Measurements from ENCODE around the gene AKT1S1. TPM values are rescaled to one million over a fixed set of nuclear protein-coding genes. Genes with fewer than 3 reads are reported as not detected.

Gene AKT1S1
- total RNA-seq, 1 donor from 2014 or later: 116 TPM

DNA sequence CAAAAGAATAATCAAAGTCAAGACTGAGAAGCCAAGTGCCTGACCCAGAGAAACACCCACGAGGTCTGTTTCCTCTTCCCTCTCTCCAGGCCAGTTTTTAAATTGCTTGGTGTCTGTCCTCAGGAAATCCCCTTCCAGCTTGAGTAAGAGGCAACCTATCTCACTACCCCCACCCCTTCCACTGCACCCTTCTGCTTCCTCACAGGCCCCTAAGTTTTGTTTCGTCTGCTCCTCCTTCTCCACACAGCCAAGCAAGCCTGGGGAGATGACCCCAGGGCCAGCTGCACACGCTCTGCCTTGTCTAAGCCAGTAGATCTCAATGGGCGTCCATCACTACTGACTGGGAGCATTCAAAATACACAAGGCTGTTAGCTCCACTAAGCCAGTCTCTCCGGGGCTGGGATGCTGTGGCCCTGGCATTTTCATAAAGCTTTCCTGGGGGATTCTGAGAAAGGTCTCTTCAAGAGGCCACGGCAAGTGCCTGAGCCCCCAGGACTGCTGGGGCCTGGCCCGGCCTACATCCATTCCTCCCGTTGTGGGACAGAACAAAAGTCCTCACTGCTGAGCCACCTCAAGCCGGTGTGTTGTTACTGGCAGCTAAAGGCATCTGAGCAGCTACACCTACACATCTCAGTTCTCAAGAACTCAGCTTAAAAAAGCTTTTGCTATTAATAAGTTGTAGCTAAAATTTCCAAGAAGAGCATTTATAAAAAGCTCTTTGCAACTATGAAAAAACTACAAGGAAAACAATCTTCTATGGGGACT, 34.4 kb upstream of the AKT1S1 start:
- Histone ChIP-seq H3K4me3 (ENCODE audit: insufficient read depth, low read depth, low read length) (no peak overlapping the region), H2AFZ (ENCODE audit: low read depth, low read length) (no peak overlapping the region), H3K27me3 (ENCODE audit: insufficient read depth, low read length) (no peaks in the 10 kb centered on the region), H3K27ac (ENCODE audit: low read depth, low read length) (no peak overlapping the region), H3K79me2 (ENCODE audit: insufficient read depth, low read length) (peaks cover 56% of the 10 kb centered on the region), H4K20me1 (ENCODE audit: insufficient read depth, low read length) (peaks cover 75% of the 10 kb centered on the region), H3K9me3 (ENCODE audit: insufficient read depth, low read depth, low read length) (no peaks in the 10 kb centered on the region), H3K4me2 (ENCODE audit: low read length) (peak overlapping the region; percentile 11), H3K9ac (ENCODE audit: low read length) (peak overlapping the region; percentile 10), H3K4me1 (ENCODE audit: insufficient read depth, low read length) (no peaks in the 10 kb centered on the region), H3K36me3 (ENCODE audit: insufficient read depth, low read length) (peaks cover 14% of the 10 kb centered on the region)
- Mint-ChIP-seq H3K36me3 (ENCODE audit: low read depth, unreplicated experiment) (peaks cover 33% of the 10 kb centered on the region), H3K4me3 (ENCODE audit: unreplicated experiment) (no peak overlapping the region), H3K27me3 (ENCODE audit: low read depth, unreplicated experiment) (no peaks in the 10 kb centered on the region), H3K4me1 (ENCODE audit: low read depth, unreplicated experiment) (peaks cover 10% of the 10 kb centered on the region), H3K27ac (ENCODE audit: unreplicated experiment) (peak overlapping the region; percentile 3), H3K9me3 (ENCODE audit: unreplicated experiment) (no peaks in the 10 kb centered on the region)
- DNase-seq (ENCODE audit: low read depth) (no peak), FAIRE-seq (no peak)
- no peak for TF ChIP-seq EZH2 (IDR thresholded peaks at IDR 0.05; ENCODE audit: insufficient read depth, low read length)
- TF ChIP-seq, protein P1, sequence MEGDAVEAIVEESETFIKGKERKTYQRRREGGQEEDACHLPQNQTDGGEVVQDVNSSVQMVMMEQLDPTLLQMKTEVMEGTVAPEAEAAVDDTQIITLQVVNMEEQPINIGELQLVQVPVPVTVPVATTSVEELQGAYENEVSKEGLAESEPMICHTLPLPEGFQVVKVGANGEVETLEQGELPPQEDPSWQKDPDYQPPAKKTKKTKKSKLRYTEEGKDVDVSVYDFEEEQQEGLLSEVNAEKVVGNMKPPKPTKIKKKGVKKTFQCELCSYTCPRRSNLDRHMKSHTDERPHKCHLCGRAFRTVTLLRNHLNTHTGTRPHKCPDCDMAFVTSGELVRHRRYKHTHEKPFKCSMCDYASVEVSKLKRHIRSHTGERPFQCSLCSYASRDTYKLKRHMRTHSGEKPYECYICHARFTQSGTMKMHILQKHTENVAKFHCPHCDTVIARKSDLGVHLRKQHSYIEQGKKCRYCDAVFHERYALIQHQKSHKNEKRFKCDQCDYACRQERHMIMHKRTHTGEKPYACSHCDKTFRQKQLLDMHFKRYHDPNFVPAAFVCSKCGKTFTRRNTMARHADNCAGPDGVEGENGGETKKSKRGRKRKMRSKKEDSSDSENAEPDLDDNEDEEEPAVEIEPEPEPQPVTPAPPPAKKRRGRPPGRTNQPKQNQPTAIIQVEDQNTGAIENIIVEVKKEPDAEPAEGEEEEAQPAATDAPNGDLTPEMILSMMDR (IDR thresholded peaks at IDR 0.05; ENCODE audit: insufficient read depth, low read depth, low read length): no peak

- Histone ChIP-seq H3K4me3 (ENCODE audit: insufficient read depth, low read depth, low read length) (no peak overlapping the region), H3K27me3 (ENCODE audit: insufficient read depth, low read length) (no peaks in the 10 kb centered on the region), H3K9ac (ENCODE audit: low read length) (no peak overlapping the region), H3K27ac (ENCODE audit: low read depth, low read length) (no peak overlapping the region), H3K9me3 (ENCODE audit: insufficient read depth, low read depth, low read length) (no peaks in the 10 kb centered on the region), H3K4me2 (ENCODE audit: low read length) (no peak overlapping the region), H3K79me2 (ENCODE audit: insufficient read depth, low read length) (peaks cover 45% of the 10 kb centered on the region), H2AFZ (ENCODE audit: low read depth, low read length) (no peak overlapping the region), H4K20me1 (ENCODE audit: insufficient read depth, low read length) (peaks cover 69% of the 10 kb centered on the region), H3K4me1 (ENCODE audit: insufficient read depth, low read length) (no peaks in the 10 kb centered on the region), H3K36me3 (ENCODE audit: insufficient read depth, low read length) (peaks cover 14% of the 10 kb centered on the region)
- Mint-ChIP-seq H3K27me3 (ENCODE audit: low read depth, unreplicated experiment) (no peaks in the 10 kb centered on the region), H3K27ac (ENCODE audit: unreplicated experiment) (no peak overlapping the region), H3K4me3 (ENCODE audit: unreplicated experiment) (no peak overlapping the region), H3K4me1 (ENCODE audit: low read depth, unreplicated experiment) (peaks cover 10% of the 10 kb centered on the region), H3K9me3 (ENCODE audit: unreplicated experiment) (no peaks in the 10 kb centered on the region), H3K36me3 (ENCODE audit: low read depth, unreplicated experiment) (peaks cover 28% of the 10 kb centered on the region)
- no peak for TF ChIP-seq EZH2 (IDR thresholded peaks at IDR 0.05; ENCODE audit: insufficient read depth, low read length)
- TF ChIP-seq, protein P1 (IDR thresholded peaks at IDR 0.05; ENCODE audit: insufficient read depth, low read depth, low read length): no peak
- no peak for FAIRE-seq
- no peak for DNase-seq (ENCODE audit: low read depth)
Observed at GRCh38 chr19:49910179-49910578, 33.0 kb upstream of the AKT1S1 start.
